Measurements from ENCODE around the gene EIF3I.

Gene EIF3I

DNA sequence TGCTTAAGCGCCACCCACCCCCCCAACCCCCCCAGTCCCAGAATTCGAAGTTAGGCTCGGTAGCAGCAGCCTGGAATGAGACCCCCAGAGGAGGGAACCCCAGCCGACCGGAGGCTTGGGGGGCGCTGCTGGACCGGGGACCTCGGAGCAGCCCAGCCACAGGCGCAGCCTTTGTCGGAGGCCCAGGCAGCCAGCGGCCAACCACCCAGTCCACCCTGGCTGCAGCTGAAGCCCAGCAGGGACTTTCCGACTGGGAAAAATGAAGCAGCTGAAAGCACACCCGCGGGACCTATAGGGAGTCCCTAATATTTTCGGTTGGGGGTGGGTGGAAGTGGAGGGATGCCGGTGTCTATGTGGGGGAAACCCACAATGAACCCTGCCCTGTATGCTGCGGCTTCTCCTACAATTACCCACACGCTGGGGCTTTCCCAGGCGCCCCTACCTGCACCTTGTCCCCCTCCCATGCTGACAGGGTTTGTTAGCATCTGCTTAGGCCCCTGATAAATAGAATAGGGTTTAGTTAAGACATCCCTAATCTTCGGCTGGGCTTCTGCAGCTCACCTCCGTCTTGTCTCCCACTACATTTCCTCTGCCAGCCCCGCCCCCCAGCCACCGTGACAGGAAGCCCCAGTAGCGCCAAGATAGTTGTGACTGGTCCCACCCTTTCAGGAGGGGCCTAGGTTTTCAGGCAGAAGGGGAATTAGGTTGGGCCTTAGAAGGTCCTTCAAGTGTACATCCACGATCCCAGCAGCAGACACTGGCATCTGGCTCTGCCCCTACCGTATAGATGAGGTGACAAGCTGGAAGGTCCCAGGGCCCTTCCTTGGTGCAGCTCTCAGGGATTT lies 21.0 kb upstream of the EIF3I start:
- peak; percentile 11 for TF ChIP-seq CTCF (IDR thresholded peaks at IDR 0.05; ENCODE audit: control insufficient read depth, insufficient read depth, low read depth, low read length, missing control alignments)
- DNase-seq (ENCODE audit: low read depth), result no peak
- peak overlapping the region; percentile 63 for H3K4me3 ChIP-seq (ENCODE audit: control insufficient read depth, low read depth, low read length)

GRCh38 chr1:32204943-32205361 lies 17.3 kb upstream of the EIF3I start:
- no peak for TF ChIP-seq CTCF (IDR thresholded peaks at IDR 0.05; ENCODE audit: control insufficient read depth, insufficient read depth, low read depth, low read length, missing control alignments)
- no peak for DNase-seq (ENCODE audit: low read depth)
- H3K4me3 ChIP-seq (ENCODE audit: control insufficient read depth, low read depth, low read length), result peak overlapping the region; percentile 80

GRCh38 chr1:32205401-32206370 lies 16.5 kb upstream of the EIF3I start, which contains the start of gene IQCC:
IQCC (plus strand) TSS chr1:32205671; CDS start chr1:32205682, 11 bp downstream.
- H3K4me3 ChIP-seq (ENCODE audit: control insufficient read depth, low read depth, low read length), result peak within 1 kb of the TSS; percentile 80
- TF ChIP-seq CTCF (IDR thresholded peaks at IDR 0.05; ENCODE audit: control insufficient read depth, insufficient read depth, low read depth, low read length, missing control alignments), result no peak
- no peak for DNase-seq (ENCODE audit: low read depth)

GRCh38 chr1:32208469-32208868 lies 13.7 kb upstream of the EIF3I start:
- no peak overlapping the region for H3K4me3 ChIP-seq (ENCODE audit: control insufficient read depth, low read depth, low read length)
- TF ChIP-seq CTCF (IDR thresholded peaks at IDR 0.05; ENCODE audit: control insufficient read depth, insufficient read depth, low read depth, low read length, missing control alignments), result no peak
- no peak for DNase-seq (ENCODE audit: low read depth)

- no peak for TF ChIP-seq CTCF (IDR thresholded peaks at IDR 0.05; ENCODE audit: control insufficient read depth, insufficient read depth, low read depth, low read length, missing control alignments)
- DNase-seq (ENCODE audit: low read depth), result no peak
- H3K4me3 ChIP-seq (ENCODE audit: control insufficient read depth, low read depth, low read length), result no peak within 1 kb of the TSS
These were observed 13.3 kb upstream of the EIF3I start, which contains the start of gene DCDC2B for GRCh38 chr1:32208891-32209328. DCDC2B (plus strand) TSS chr1:32209089; CDS start chr1:32209094, 5 bp downstream.

Measured in AG09309 (cell line).